HT1080 (cell line): Measurements from ENCODE around the gene GPI. TPM values are rescaled to one million over a fixed set of nuclear protein-coding genes. Genes with fewer than 3 reads are reported as not detected.

ENCODE experiments used
- total RNA-seq: library from RNA; depleted of rRNA; stranded (reverse); fragments of >200 nt; shearing (Covaris generic); gene quantifications from 2 replicates; pipeline ENCODE4 v1.2.3, GENCODE V29; 2014; rRNA removed

The GPI gene
- total RNA-seq, 1 experiment from 2014 or later, result 180 TPM

Other genes starting within 250 kb of the GPI start
- gene LSM14A, start 192.7 kb upstream of the GPI start, total RNA-seq, result 60.0 and 137 TPM in 2 replicates
- 7.5 and 8.1 TPM in 2 replicates for gene GARRE1, start 110.6 kb upstream of the GPI start, total RNA-seq
- 54.2 and 54.8 TPM in 2 replicates for gene PDCD2L, start 39.2 kb downstream of the GPI start, total RNA-seq
- gene UBA2, start 63.2 kb downstream of the GPI start, total RNA-seq, result 240 and 271 TPM in 2 replicates
- gene WTIP, start 116.6 kb downstream of the GPI start, total RNA-seq, result 15.1 and 15.5 TPM in 2 replicates